H1 (cell line): ENCODE measurements around the gene AGFG1.

Experiments
- BRCA1 ChIP-seq: IDR thresholded peaks from 2 replicates; pipeline ENCODE4 v1.6.1; 2012; ENCODE audit warnings: low read depth, low read length, improper control_type of control experiment
- CTCF ChIP-seq, 3 experiments: IDR thresholded peaks; 1 replicate in 2 of 3; 2 replicates in 1 of 3; pipeline versions ENCODE4 v1.5.1 to v1.6.1; 2011; ENCODE audit warnings: low read length in 3 of 3, mild to moderate bottlenecking in 3 of 3, inconsistent platforms in 2 of 3, low read depth in 1 of 3, moderate library complexity in 1 of 3; ENCODE audit not compliant: insufficient read depth in 1 of 3; ENCODE audit errors: control extremely low read depth in 1 of 3
- EGR1 ChIP-seq: IDR thresholded peaks from 2 replicates; pipeline ENCODE4 v1.6.1; 2011; ENCODE audit warnings: low read depth, low read length, borderline replicate concordance
- EP300 ChIP-seq, 2 experiments: IDR thresholded peaks; 1 replicate in 1 of 2; 2 replicates in 1 of 2; pipeline ENCODE4 v1.6.1; 2011 to 2012; ENCODE audit warnings: low read depth in 2 of 2, low read length in 2 of 2, mild to moderate bottlenecking in 2 of 2, borderline replicate concordance in 1 of 2, inconsistent platforms in 1 of 2, moderate library complexity in 1 of 2
- EZH2 ChIP-seq: fragments of 200-600 bp; sonication (generic); IDR thresholded peaks from 2 replicates; pipeline ENCODE4 v1.7.1; 2012; ENCODE audit warnings: low read depth, mild to moderate bottlenecking, moderate library complexity, low read length, inconsistent platforms; ENCODE audit not compliant: severe bottlenecking
- KDM5A ChIP-seq: fragments of 200-600 bp; IDR thresholded peaks from 2 replicates; pipeline ENCODE4 v1.7.1; 2012; ENCODE audit warnings: mild to moderate bottlenecking, low read length, inconsistent platforms, mixed read lengths
- MAX ChIP-seq: IDR thresholded peaks from 2 replicates; pipeline ENCODE4 v1.6.1; 2012; ENCODE audit warnings: inconsistent platforms
- POLR2A ChIP-seq, 2 experiments: IDR thresholded peaks; 1 replicate in 1 of 2; 2 replicates in 1 of 2; pipeline ENCODE4 v1.6.1; 2011; ENCODE audit warnings: low read depth in 2 of 2, low read length in 2 of 2, mild to moderate bottlenecking in 2 of 2; ENCODE audit errors: control extremely low read depth in 1 of 2
- POLR2AphosphoS5 ChIP-seq: IDR thresholded peaks from 2 replicates; pipeline ENCODE4 v1.6.1; 2011; ENCODE audit warnings: low read depth, low read length
- RFX5 ChIP-seq: IDR thresholded peaks from 2 replicates; pipeline ENCODE4 v1.6.1; 2011; ENCODE audit warnings: low read depth, low read length, improper control_type of control experiment, borderline replicate concordance

- TF ChIP-seq CTCF (IDR thresholded peaks at IDR 0.05; ENCODE audit: control extremely low read depth in 1 of 3, insufficient read depth in 1 of 3, low read depth in 1 of 3, low read length in 3 of 3) (no peak), POLR2A (IDR thresholded peaks at IDR 0.05; ENCODE audit: control extremely low read depth in 1 of 2, low read depth in 2 of 2, low read length in 2 of 2) (no peak), BRCA1 (no peak), POLR2AphosphoS5 (no peak), MAX (no peak), EGR1 (no peak), KDM5A (no peak), EZH2 (no peak), RFX5 (no peak), EP300 (IDR thresholded peaks at IDR 0.05; ENCODE audit: borderline replicate concordance in 1 of 2, low read depth in 2 of 2, low read length in 2 of 2) (no peak)
Measured at GRCh38 chr2:227610123-227610522, 138.2 kb downstream of the AGFG1 start.
